ENCODE data around the gene XPC.

GRCh38 chr3:14175383-14176037 is 2.9 kb downstream of the XPC start:
- TF ChIP-seq CTCF (IDR thresholded peaks at IDR 0.05; ENCODE audit: low read depth, low read length, missing input control) (no peak), RAD21 (IDR thresholded peaks at IDR 0.05) (no peak), TAF1 (conservative IDR thresholded peaks at IDR 0.05) (no peak), JUND (IDR thresholded peaks at IDR 0.05) (no peak)
